Measurements from ENCODE around the gene PLOD2. TPM values are rescaled to one million over a fixed set of nuclear protein-coding genes. Genes with fewer than 3 reads are reported as not detected.

Gene PLOD2
- polyA plus RNA-seq, 1 experiment = 33.2 TPM

DNA sequence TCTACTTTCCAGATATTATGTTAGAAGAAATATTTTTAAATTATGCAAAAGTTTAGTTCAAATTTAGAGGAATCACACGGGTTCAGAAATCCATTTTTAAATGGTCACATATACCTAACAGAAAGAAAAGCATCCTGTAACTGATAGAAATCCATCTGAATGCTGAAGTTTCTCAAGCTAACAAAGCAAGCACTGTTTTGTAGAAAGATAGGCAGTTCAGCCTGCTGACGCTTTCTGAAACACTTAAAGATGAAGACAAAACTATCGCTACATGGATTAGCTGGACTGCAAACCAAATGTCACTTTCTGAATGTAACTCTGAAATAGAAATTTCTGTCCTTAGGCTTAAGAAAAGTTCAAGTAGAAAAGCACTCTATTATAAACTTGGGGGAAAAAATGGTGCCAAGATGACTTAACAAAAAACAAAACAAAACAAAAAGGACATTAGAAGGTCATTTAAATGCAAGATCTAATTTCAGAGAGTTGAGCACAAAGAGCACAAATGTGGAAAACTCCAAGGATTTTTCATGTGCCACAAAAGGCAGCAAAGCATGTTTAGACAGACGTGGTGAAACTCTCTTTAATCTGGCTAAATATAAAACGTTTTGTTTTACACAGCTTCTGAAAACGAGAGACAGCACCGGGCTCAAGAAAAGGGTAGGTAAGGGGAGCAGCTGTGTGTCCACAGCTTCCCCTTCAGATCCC, 1.2 kb downstream of the PLOD2 start:
- no peaks in the 10 kb centered on the region for H3K27me3 ChIP-seq (ENCODE audit: control insufficient read depth, insufficient read depth, low read length)
- H3K4me3 ChIP-seq (ENCODE audit: low read depth, low read length) = peak overlapping the region; percentile 87
- no peak for DNase-seq (ENCODE audit: low read depth)
- ChIA-PET POLR2A (interaction anchor here (0.6 kb wide), 1 partner anchor 21 kb away, joined by 3 read pairs; no protein-coding TSS in a partner anchor), CTCF (interaction anchor here (0.8 to 2.0 kb wide), 3 partner anchors 75 to 95 kb away, joined by 3 to 11 read pairs (median 4); no protein-coding TSS in a partner anchor)
- no peak for TF ChIP-seq CTCF (IDR thresholded peaks at IDR 0.05; ENCODE audit: insufficient read depth, low read depth, low read length)
- no peaks in the 10 kb centered on the region for H3K36me3 ChIP-seq (ENCODE audit: control insufficient read depth, insufficient read depth, low read length)

GRCh38 chr3:146159037-146159436, 1.9 kb downstream of the PLOD2 start:
- H3K4me3 ChIP-seq (ENCODE audit: low read depth, low read length) = peak overlapping the region; percentile 87
- POLR2A ChIA-PET = no interaction called here
- TF ChIP-seq CTCF (IDR thresholded peaks at IDR 0.05; ENCODE audit: insufficient read depth, low read depth, low read length) = no peak
- no peak for DNase-seq (ENCODE audit: low read depth)
- CTCF ChIA-PET = no interaction called here
- H3K36me3 ChIP-seq (ENCODE audit: control insufficient read depth, insufficient read depth, low read length) = no peaks in the 10 kb centered on the region
- H3K27me3 ChIP-seq (ENCODE audit: control insufficient read depth, insufficient read depth, low read length) = no peaks in the 10 kb centered on the region

- Histone ChIP-seq H3K4me3 (ENCODE audit: low read depth, low read length) (no peak overlapping the region), H3K27me3 (ENCODE audit: control insufficient read depth, insufficient read depth, low read length) (no peaks in the 10 kb centered on the region), H3K36me3 (ENCODE audit: control insufficient read depth, insufficient read depth, low read length) (no peaks in the 10 kb centered on the region)
- no peak for TF ChIP-seq CTCF (IDR thresholded peaks at IDR 0.05; ENCODE audit: insufficient read depth, low read depth, low read length)
- POLR2A ChIA-PET = no interaction called here
- DNase-seq (ENCODE audit: low read depth) = no peak
- CTCF ChIA-PET = interaction anchor here (0.5 to 2.1 kb wide), 7 partner anchors 9 to 481 kb away, joined by 3 to 10 read pairs (median 4); no protein-coding TSS in a partner anchor
These were observed 3.5 kb downstream of the PLOD2 start for GRCh38 chr3:146157325-146158060.

- TF ChIP-seq CTCF (IDR thresholded peaks at IDR 0.05; ENCODE audit: insufficient read depth, low read depth, low read length) = no peak
- ChIA-PET CTCF (interaction anchor here (0.9 to 2.1 kb wide), 5 partner anchors 11 to 91 kb away, joined by 3 to 10 read pairs (median 8); no protein-coding TSS in a partner anchor), POLR2A (interaction anchor here (0.6 kb wide), 1 partner anchor 14 kb away, joined by 3 read pairs; no protein-coding TSS in a partner anchor)
- H3K4me3 ChIP-seq (ENCODE audit: low read depth, low read length) = no peak overlapping the region
- no peak for DNase-seq (ENCODE audit: low read depth)
- no peaks in the 10 kb centered on the region for H3K36me3 ChIP-seq (ENCODE audit: control insufficient read depth, insufficient read depth, low read length)
- H3K27me3 ChIP-seq (ENCODE audit: control insufficient read depth, insufficient read depth, low read length) = no peaks in the 10 kb centered on the region
These were observed 4.2 kb downstream of the PLOD2 start for GRCh38 chr3:146156666-146157314.

GRCh38 chr3:146156095-146156494, 4.9 kb downstream of the PLOD2 start:
- TF ChIP-seq CTCF (IDR thresholded peaks at IDR 0.05; ENCODE audit: insufficient read depth, low read depth, low read length) = no peak
- DNase-seq (ENCODE audit: low read depth) = no peak
- no peaks in the 10 kb centered on the region for H3K27me3 ChIP-seq (ENCODE audit: control insufficient read depth, insufficient read depth, low read length)
- ChIA-PET POLR2A (no interaction called here), CTCF (interaction anchor here (0.9 to 2.1 kb wide), 6 partner anchors 10 to 91 kb away, joined by 3 to 10 read pairs (median 6); no protein-coding TSS in a partner anchor)
- H3K36me3 ChIP-seq (ENCODE audit: control insufficient read depth, insufficient read depth, low read length) = peaks cover 2% of the 10 kb centered on the region; the same call in 1 of the 2 replicates
- H3K4me3 ChIP-seq (ENCODE audit: low read depth, low read length) = no peak overlapping the region
